Nucleus accumbens (tissue), 56 donors: ENCODE measurements around the gene UBL4A.

Experiments
- DNase-seq, 56 donors: peaks; one replicate each; lab custom pipeline; 2025; lab: John Stamatoyannopoulos, UW

UBL4A gene

GRCh38 chrX:154441984-154442707, 44.3 kb downstream of the UBL4A start:
- DNase-seq, result no peak

GRCh38 chrX:154441564-154441963, 44.9 kb downstream of the UBL4A start:
- DNase-seq, result no peak

GRCh38 chrX:154440623-154441357, 45.6 kb downstream of the UBL4A start:
- DNase-seq, result no peak

GRCh38 chrX:154439841-154440240, 46.6 kb downstream of the UBL4A start:
- DNase-seq, result no peak

- DNase-seq, result no peak
Measured at GRCh38 chrX:154437971-154438893, 48.2 kb downstream of the UBL4A start.

- peak in 26 of 56 donors; percentile 1 to 65 (median 30) for DNase-seq
Measured at GRCh38 chrX:154436983-154437752, 49.2 kb downstream of the UBL4A start, which contains the start of gene GDI1. TSS of gene GDI1 (plus strand) at chrX:154437154. CDS start at chrX:154437255, 101 bp downstream.

GRCh38 chrX:154436374-154436982, 49.9 kb downstream of the UBL4A start:
- DNase-seq, result peak in 30 of 56 donors; percentile 2 to 65 (median 27)

GRCh38 chrX:154435171-154435733, 51.2 kb downstream of the UBL4A start:
- DNase-seq, result no peak

GRCh38 chrX:154434394-154435168, 51.8 kb downstream of the UBL4A start:
- no peak for DNase-seq
